Measurements from ENCODE around the gene LAD1. TPM values are rescaled to one million over a fixed set of nuclear protein-coding genes. Genes with fewer than 3 reads are reported as not detected.

Gene LAD1
- total and polyA plus RNA-seq, 2 of the 4 experiments (the other 2 are of a cell fraction), result under 0.01 to 0.07 TPM

DNA sequence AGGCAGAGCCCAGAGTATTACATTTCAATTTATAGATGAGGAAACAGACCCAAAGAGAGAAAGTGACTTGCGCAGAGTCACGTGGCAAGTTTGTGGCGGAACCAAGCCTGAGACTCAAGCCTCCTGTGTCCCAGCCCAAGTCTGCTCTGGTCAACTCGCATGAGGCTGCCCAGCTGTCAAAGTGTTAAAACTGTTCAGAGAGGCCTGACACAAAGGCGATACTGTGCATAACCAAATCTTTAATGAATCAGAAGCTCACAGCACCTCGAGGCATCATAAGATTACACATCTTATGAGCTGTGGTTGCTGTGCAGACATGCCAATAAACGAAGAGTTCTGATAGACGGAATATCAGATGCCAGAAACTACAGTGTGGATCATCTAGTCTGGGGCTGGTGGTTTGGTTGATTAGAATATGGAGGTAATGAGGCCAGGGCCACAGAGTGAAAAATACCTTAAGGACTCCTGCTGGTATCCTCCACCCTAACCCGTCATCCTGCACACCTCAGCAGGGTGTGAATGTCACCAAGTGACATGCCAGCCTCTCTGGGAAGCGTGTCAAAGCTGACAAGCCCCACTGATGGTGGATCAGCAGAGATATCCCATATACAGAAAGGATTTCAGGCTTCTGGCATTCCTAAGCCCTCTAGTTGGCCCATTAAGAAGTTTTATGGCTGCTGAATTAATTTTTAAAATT lies 63.8 kb downstream of the LAD1 start:
- no peak overlapping the region for H3K4ac ChIP-seq (ENCODE audit: low read depth, low read length)
- no peak overlapping the region for H3K9ac ChIP-seq (ENCODE audit: low read depth, low read length)
- H3K36me3 ChIP-seq (ENCODE audit: control insufficient read depth, insufficient read depth, low read length), result no peaks in the 10 kb centered on the region
- H3K14ac ChIP-seq (replicated peaks; ENCODE audit: low read depth, low read length), result no peak overlapping the region
- no peak overlapping the region for H3K23ac ChIP-seq (ENCODE audit: low read depth, low read length)
- H3K4me3 ChIP-seq (ENCODE audit: insufficient read depth, low read depth, low read length), result no peak overlapping the region
- no peak overlapping the region for H3K56ac ChIP-seq (ENCODE audit: extremely low read depth, insufficient read depth, low read length)
- BruUV-seq (replicated peaks), result no TSS peak
- dilution Hi-C loops (cut with HindIII; ENCODE audit: low sequenced_read_pairs, unreplicated experiment) (no loop called here), in situ Hi-C loops (cut with MboI; ENCODE audit: low sequenced_read_pairs) (no loop called here), intact Hi-C loops (cut with micrococcal nuclease) (no loop called here)
- ChIA-PET POLR2A (ENCODE audit: unreplicated experiment) (no interaction called here), CTCF (interaction anchor here (1.2 kb wide), 1 partner anchor 13 kb away, joined by 3 read pairs; no protein-coding TSS in a partner anchor)
- H3K4me1 ChIP-seq (ENCODE audit: control insufficient read depth, insufficient read depth, low read length), result no peaks in the 10 kb centered on the region; the same call in 1 of the 2 replicates
- no peaks in the 10 kb centered on the region for H3K9me3 ChIP-seq (ENCODE audit: control insufficient read depth, insufficient read depth, low read length)
- H2AK5ac ChIP-seq (ENCODE audit: low read depth, low read length), result no peak overlapping the region
- H2BK5ac ChIP-seq (ENCODE audit: low read depth, low read length, poor library complexity, severe bottlenecking), result no peak overlapping the region
- DNase-seq (no peak), ATAC-seq (ENCODE audit: low read depth) (no peak)
- no peak overlapping the region for H2BK15ac ChIP-seq (ENCODE audit: low read depth, low read length)
- no peak overlapping the region for H4K5ac ChIP-seq (ENCODE audit: low read depth, low read length)
- peak overlapping the region; percentile 14 for H2AFZ ChIP-seq (replicated peaks; ENCODE audit: low read length, poor library complexity)
- peaks cover 60% of the 10 kb centered on the region for H3K27me3 ChIP-seq (ENCODE audit: control insufficient read depth, insufficient read depth, low read length)
- H3K9me1 ChIP-seq (ENCODE audit: insufficient read depth, low read length), result no peaks in the 10 kb centered on the region
- no peak overlapping the region for H2BK120ac ChIP-seq (ENCODE audit: low read depth, low read length)
- H3K27ac ChIP-seq (ENCODE audit: insufficient read depth, low read length), result no peak overlapping the region
- H2BK20ac ChIP-seq (ENCODE audit: low read depth, low read length), result no peak overlapping the region
- H2AK9ac ChIP-seq (replicated peaks; ENCODE audit: low read depth, low read length, poor library complexity), result no peak overlapping the region
- H3K4me2 ChIP-seq (ENCODE audit: low read depth, low read length), result no peak overlapping the region
- no peak overlapping the region for H4K8ac ChIP-seq (ENCODE audit: low read depth in 2 of 2, low read length in 2 of 2)
- H3K79me1 ChIP-seq (ENCODE audit: low read depth in 1 of 2, low read length in 2 of 2), result no peaks in the 10 kb centered on the region
- WGBS, 2 experiments (ENCODE audit: extremely low coverage in 2 of 2, insufficient read length in 1 of 2), result no CpG with 5 or more reads among the region's 10 CpGs
- H4K20me1 ChIP-seq (ENCODE audit: insufficient read depth, low read length), result no peaks in the 10 kb centered on the region
- no peak overlapping the region for H3K18ac ChIP-seq (ENCODE audit: low read depth, low read length)
- TF ChIP-seq RAD21 (IDR thresholded peaks at IDR 0.05; ENCODE audit: low read length), result no peak
- no peak for TF ChIP-seq SMC3 (IDR thresholded peaks at IDR 0.05; ENCODE audit: low read depth, low read length)
- TF ChIP-seq, protein P1, sequence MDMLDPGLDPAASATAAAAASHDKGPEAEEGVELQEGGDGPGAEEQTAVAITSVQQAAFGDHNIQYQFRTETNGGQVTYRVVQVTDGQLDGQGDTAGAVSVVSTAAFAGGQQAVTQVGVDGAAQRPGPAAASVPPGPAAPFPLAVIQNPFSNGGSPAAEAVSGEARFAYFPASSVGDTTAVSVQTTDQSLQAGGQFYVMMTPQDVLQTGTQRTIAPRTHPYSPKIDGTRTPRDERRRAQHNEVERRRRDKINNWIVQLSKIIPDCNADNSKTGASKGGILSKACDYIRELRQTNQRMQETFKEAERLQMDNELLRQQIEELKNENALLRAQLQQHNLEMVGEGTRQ (IDR thresholded peaks at IDR 0.05; ENCODE audit: low read depth, low read length), result no peak
- TF ChIP-seq MXI1 (IDR thresholded peaks at IDR 0.05; ENCODE audit: borderline replicate concordance, low read depth, low read length), result no peak
- TF ChIP-seq, protein P2, sequence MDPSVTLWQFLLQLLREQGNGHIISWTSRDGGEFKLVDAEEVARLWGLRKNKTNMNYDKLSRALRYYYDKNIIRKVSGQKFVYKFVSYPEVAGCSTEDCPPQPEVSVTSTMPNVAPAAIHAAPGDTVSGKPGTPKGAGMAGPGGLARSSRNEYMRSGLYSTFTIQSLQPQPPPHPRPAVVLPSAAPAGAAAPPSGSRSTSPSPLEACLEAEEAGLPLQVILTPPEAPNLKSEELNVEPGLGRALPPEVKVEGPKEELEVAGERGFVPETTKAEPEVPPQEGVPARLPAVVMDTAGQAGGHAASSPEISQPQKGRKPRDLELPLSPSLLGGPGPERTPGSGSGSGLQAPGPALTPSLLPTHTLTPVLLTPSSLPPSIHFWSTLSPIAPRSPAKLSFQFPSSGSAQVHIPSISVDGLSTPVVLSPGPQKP (IDR thresholded peaks at IDR 0.05; ENCODE audit: borderline replicate concordance, low read depth, low read length), result no peak
- no peak for TF ChIP-seq NFE2L2 (IDR thresholded peaks at IDR 0.05; ENCODE audit: low read depth, low read length)
- TF ChIP-seq BHLHE40 (IDR thresholded peaks at IDR 0.05; ENCODE audit: low read depth, low read length), result no peak
- no peak for TF ChIP-seq CHD1 (IDR thresholded peaks at IDR 0.05; ENCODE audit: low read depth, low read length)
- no peak for TF ChIP-seq FOS (IDR thresholded peaks at IDR 0.05; ENCODE audit: low read depth, low read length)
- TF ChIP-seq POLR2A (IDR thresholded peaks at IDR 0.05; ENCODE audit: low read depth, low read length), result no peak
- TF ChIP-seq CEBPB (IDR thresholded peaks at IDR 0.05; ENCODE audit: low read depth, low read length), result no peak
- TF ChIP-seq RFX5 (IDR thresholded peaks at IDR 0.05; ENCODE audit: low read depth, low read length), result no peak
- no peak for TF ChIP-seq RCOR1 (IDR thresholded peaks at IDR 0.05; ENCODE audit: insufficient replicate concordance, low read length)
- no peak overlapping the region for H4K91ac ChIP-seq (ENCODE audit: insufficient read depth, low read depth, low read length)
